HG03520 (cell line): ENCODE results near the gene ZNF407.

Experiments
- ATAC-seq: cut with Tn5 transposase; IDR thresholded peaks from one replicate; pipeline ENCODE4 v1.9.1; 2021; ENCODE audit warnings: mild to moderate bottlenecking, moderate library complexity; ENCODE audit not compliant: unreplicated experiment

ZNF407 gene

GRCh38 chr18:74818516-74819175 lies 221.0 kb downstream of the ZNF407 start:
- ATAC-seq = no peak

GRCh38 chr18:74819433-74820059 lies 221.9 kb downstream of the ZNF407 start:
- ATAC-seq = peak; percentile 77

DNA sequence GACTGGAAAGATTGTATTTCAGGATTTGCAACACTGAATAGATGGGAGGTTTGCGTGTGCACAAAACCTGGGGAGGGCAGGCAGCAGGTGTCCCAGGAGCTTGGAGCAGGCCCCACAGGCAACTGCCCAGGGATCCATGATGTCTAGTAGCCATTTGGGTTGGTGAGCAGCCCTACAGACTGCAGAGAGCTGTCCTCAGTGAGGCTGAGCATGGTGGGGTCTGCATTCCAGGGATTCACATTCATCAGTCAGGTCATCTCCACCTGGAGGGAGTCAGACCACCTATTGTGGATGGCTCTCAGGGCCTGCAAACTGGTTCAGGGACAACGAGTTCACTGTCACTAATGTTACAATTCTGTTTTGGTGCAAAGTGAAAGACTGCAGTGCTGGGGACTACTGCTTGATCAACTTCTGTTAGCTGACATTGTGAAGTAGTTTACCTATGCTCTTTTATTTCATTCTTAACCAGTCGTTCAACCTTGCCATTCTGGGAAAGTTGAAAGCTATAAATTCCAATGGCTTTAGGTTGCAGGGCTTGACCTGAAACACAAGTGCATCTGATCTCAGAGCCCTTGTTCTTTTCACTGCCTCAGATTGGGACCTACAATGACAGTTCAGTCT lies 222.6 kb downstream of the ZNF407 start:
- no peak for ATAC-seq

DNA sequence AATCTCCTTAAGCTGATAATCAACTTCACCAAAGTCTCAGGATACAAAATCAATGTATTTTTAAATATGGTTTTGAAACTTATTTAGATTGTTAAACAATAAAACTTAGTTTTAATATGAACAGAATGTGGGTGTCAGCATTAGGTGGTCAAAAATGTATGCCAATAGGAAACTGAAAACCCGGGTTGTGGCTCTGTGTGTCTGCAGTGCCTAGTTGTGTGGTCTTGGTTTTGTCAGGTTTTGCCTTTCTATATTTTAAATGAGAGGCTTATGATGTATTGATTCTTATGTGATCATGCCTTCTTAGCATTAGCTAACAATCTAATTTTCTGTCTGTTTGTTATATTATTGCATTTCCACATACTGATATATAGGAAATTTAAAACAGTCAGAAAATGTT lies 227.8 kb downstream of the ZNF407 start:
- peak; percentile 56 for ATAC-seq

- ATAC-seq = no peak
Measured at GRCh38 chr18:74826572-74826971, 228.9 kb downstream of the ZNF407 start.

GRCh38 chr18:74828200-74828599 lies 230.5 kb downstream of the ZNF407 start:
- no peak for ATAC-seq

GRCh38 chr18:74831571-74832250 lies 234.0 kb downstream of the ZNF407 start:
- ATAC-seq = no peak

GRCh38 chr18:74832381-74832780 lies 234.7 kb downstream of the ZNF407 start:
- no peak for ATAC-seq

GRCh38 chr18:74832999-74833398 lies 235.3 kb downstream of the ZNF407 start:
- ATAC-seq = no peak

DNA sequence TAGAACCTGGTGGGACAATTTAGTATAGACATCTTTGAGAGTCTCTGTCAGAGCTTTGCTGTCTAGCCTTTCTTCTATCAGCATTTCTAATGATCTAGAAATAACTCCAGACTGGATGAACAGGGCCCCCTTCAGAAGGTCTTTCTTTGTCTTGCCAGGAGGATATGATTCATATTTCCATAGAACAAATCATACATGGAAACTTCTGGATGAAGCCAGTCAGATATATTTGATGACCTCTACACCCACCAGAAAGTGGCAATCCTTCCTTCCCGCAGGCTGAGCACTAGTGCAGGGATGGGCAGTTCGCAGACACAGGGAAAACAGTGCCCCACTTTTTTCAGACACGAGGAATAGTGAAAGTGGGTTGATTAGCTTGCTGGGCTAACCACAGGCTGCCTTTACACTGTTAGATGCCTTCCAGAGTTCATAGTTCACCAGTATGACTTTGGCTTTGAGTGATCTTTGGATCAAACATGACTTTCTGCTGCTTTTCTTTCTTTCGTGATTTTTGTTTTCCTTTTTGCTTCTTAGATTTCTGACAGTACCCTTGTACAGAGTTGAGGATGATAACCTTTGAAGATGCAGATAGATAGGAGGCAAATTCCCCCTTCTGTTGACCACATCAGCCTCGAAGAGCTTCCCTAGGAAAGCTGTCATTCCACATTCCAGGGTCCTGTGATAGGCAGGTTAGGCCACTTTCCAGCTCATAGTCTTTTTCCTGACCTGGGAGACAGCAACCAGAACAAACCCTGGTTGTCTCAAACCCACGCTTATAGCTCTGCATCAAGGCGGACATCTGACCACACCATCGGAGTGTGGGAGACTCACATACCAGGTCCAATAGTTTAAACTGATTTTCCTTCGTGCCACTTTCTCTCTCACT lies 237.0 kb downstream of the ZNF407 start:
- no peak for ATAC-seq

DNA sequence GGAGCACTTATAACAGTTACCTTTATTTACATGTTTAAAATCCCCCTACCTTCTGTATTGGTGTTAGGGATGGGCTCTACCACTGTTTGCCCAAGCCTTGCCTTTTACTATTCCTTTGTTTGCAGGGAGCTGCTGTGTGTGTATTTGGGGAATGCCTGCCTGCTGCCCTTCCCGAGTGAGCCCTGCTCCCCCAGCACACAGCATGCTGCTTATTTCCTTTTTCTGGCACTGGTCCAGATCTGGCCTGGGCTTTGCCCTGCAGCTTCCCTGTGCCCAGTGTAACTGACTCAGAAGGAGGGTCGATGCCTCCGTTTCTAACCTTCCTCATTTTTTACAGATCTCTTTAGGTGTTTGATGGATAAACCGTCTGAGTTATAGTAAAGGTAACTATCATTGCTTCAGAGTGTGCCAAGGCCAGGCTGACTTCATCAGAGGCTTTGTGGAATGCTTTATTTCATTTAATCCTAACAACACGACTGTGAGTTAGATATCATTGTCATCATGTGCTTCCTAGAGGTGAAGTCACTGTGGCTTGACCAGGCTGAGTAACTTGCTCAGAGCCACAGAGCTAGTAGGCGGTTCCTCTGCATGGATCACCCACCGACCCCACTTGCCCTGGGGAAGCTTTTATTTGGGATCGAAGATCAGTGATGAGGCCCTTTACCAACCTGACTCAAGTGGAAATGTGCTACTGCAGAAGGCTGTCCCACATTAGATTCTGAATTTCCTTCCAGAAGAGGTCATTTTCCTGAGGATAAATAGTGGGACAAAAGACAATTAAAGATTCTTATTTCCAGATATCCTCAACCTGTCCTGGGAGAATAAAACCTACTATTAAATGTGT lies 238.8 kb downstream of the ZNF407 start:
- ATAC-seq = no peak

DNA sequence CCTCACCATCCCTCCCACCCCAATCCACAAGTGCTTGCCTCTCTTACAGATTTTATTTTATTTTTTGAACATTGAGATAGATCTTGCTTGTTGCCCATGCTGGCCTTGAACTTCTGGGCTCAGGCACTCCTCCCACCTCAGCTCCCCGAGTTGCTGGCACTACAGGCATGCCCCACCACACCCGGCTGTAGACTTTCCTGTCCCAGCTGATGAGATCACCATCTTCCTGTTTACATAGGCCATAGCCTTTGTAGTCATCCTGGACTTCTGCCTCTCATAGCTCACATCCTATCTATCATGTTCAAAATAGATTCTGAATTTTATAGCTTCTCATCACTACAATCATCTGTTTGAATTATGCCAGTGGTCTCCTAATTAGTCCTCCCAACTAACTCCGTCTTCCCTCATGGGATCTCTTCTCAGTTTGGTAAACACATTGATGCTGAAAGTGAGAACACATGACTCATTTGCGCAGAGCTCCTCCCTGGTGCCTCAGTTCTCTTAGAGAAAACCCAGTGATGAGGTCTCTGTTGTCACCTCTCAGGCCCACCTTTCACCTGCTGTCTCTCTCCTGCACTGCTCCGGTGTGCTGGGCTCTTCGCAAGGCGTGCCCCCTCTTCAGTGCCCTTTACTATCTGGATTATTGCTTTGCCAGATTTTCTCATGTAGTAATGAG lies 243.0 kb downstream of the ZNF407 start:
- no peak for ATAC-seq

DNA sequence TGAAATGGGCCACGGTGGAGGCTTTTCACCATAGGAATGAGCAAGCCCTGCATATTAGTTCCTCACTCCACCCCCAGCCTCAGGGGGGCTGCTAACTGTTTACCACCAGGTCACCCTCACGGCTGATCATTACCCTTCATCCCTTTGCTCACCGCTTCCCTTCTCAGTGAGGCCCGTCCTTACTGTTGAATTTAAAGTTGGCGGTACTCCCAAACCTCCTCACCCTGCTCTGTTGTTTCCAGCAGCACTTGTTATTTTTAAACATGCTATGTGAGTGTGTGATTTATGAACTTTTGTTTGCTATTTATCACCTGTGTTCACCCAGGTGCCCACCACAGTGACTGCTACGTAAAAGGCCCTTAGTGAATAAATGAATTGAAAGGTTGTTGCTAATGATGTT lies 243.6 kb downstream of the ZNF407 start:
- ATAC-seq = no peak

GRCh38 chr18:74849301-74849700 lies 251.6 kb downstream of the ZNF407 start:
- ATAC-seq = no peak

DNA sequence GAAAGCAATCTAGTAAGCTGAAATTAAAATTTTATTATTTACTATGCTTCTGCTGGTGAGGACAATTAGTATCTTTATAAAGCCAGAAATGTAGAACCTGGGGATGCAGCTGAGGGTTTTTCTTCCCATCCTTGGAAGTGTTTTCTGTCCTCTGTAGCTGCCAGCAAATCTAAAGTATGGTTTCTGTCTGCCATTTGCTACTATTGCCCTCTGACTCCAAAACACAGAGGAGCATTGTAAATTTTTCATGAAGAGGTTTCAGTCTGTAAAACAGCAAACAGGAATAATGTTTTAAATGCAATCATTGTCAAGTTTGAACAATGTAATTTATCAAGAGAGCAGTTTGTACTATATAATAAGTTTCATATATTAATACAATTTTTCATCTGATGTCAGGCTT lies 258.8 kb downstream of the ZNF407 start:
- no peak for ATAC-seq

- ATAC-seq = no peak
Measured at GRCh38 chr18:74856928-74857327, 259.3 kb downstream of the ZNF407 start.

DNA sequence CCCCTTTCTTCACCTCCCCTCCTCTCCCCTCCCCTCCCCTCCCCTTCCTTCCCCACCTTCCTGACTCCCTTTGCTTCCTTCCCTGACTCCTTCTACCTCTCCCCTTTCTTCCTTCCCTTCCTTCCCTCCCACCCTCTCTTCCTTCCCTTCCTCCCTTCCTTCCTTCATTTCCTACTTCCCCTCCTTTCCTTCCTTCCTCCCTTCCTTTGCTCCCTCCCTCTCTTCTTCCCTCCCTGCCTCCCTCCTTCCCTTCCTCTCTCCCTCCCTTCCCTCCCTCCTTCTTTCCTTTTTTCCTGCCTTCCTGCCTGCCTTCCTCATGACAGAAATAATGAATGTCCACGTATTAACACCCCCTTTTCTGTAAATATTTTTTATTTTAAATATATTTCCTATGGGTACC lies 260.2 kb downstream of the ZNF407 start:
- no peak for ATAC-seq

GRCh38 chr18:74861154-74861553 lies 263.5 kb downstream of the ZNF407 start:
- no peak for ATAC-seq

DNA sequence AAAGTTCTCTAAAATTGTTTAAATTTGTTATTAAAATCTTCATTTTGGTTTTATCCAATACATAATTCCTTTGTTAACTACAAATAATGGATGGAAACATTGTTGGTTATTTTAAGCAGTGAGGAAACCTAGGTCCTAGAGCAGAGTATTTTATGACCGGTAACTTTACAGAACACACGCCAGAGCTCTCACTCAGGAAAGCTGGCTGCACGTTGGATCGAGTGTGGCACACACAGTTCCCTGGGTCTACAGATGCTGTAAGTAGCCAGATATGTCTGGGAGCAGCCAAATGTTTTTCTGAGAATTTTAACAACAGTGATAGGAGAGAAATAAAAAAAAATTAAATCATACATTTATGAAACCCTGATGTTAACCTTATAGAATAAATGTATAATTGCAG lies 264.4 kb downstream of the ZNF407 start:
- no peak for ATAC-seq
